Mesendoderm (in vitro differentiated cells): ENCODE results near the gene KDM7A.

ENCODE experiments used
- DNase-seq: peaks from one replicate; pipeline ENCODE4 v3.0.0; 2013
- H2AK5ac ChIP-seq: 2 replicates; pipeline ENCODE4 v1.6.1; 2013; ENCODE audit warnings: low read length, inconsistent platforms
- H2BK120ac ChIP-seq: 2 replicates; pipeline ENCODE4 v1.6.1; 2013; ENCODE audit warnings: low read depth, mild to moderate bottlenecking, low read length, moderate library complexity, mixed read lengths
- H2BK15ac ChIP-seq: replicated peaks from 2 replicates; pipeline ENCODE4 v1.6.1; 2013; ENCODE audit warnings: low read depth, mild to moderate bottlenecking, moderate library complexity
- H2BK5ac ChIP-seq: 2 replicates; pipeline ENCODE4 v1.6.1; 2013; ENCODE audit warnings: low read length, inconsistent platforms
- H3K18ac ChIP-seq: 2 replicates; pipeline ENCODE4 v1.6.1; 2013; ENCODE audit warnings: mild to moderate bottlenecking, low read length, mixed read lengths
- H3K23ac ChIP-seq: one replicate; pipeline ENCODE4 v1.6.1; 2013; ENCODE audit warnings: low read length
- H3K27ac ChIP-seq: 2 replicates; pipeline ENCODE4 v1.5.1; 2013; ENCODE audit warnings: low read depth, mild to moderate bottlenecking, inconsistent platforms, low read length, moderate library complexity
- H3K27me3 ChIP-seq: 2 replicates; pipeline ENCODE4 v1.6.1; 2013; ENCODE audit warnings: low read length, control low read depth, mild to moderate bottlenecking, inconsistent platforms; ENCODE audit not compliant: insufficient read depth, poor library complexity
- H3K36me3 ChIP-seq: 2 replicates; pipeline ENCODE4 v1.6.1; 2013; ENCODE audit warnings: low read length, inconsistent platforms; ENCODE audit not compliant: control insufficient read depth, insufficient read depth
- H3K4ac ChIP-seq: one replicate; pipeline ENCODE4 v1.6.1; 2013; ENCODE audit warnings: low read depth, mild to moderate bottlenecking, low read length, moderate library complexity
- H3K4me1 ChIP-seq: 2 replicates; pipeline ENCODE4 v1.6.1; 2013; ENCODE audit warnings: low read depth, low read length, inconsistent platforms; ENCODE audit not compliant: control insufficient read depth
- H3K4me2 ChIP-seq: 2 replicates; pipeline ENCODE4 v1.6.1; 2013; ENCODE audit warnings: low read length
- H3K4me3 ChIP-seq: 2 replicates; pipeline ENCODE4 v1.5.1; 2013; ENCODE audit warnings: mild to moderate bottlenecking, low read length
- H3K56ac ChIP-seq: one replicate; pipeline ENCODE4 v1.6.1; 2013; ENCODE audit warnings: low read length
- H3K79me1 ChIP-seq: 2 replicates; pipeline ENCODE4 v1.6.1; 2013; ENCODE audit warnings: low read length, inconsistent platforms
- H3K79me2 ChIP-seq: 2 replicates; pipeline ENCODE4 v1.6.1; 2013; ENCODE audit warnings: mild to moderate bottlenecking, low read length; ENCODE audit not compliant: control insufficient read depth, insufficient read depth
- H3K9ac ChIP-seq: 2 replicates; pipeline ENCODE4 v1.6.1; 2013; ENCODE audit warnings: low read length, inconsistent platforms
- H4K5ac ChIP-seq: one replicate; pipeline ENCODE4 v1.6.1; 2013; ENCODE audit warnings: low read length
- H4K8ac ChIP-seq: one replicate; pipeline ENCODE4 v1.6.1; 2013; ENCODE audit warnings: low read depth, mild to moderate bottlenecking, control low read depth, low read length, moderate library complexity
- WGBS: extraction: QIAGEN DNeasy Blood & Tissue Kit; methylation state at CpG from one replicate; pipeline ENCODE4 v1.1.7; 2013; ENCODE audit warnings: low lambda C conversion rate, missing lambda C conversion rate; ENCODE audit not compliant: insufficient coverage; ENCODE audit errors: extremely low coverage; 5-methylcytosine and 5-hydroxymethylcytosine counted together

The KDM7A gene

DNA sequence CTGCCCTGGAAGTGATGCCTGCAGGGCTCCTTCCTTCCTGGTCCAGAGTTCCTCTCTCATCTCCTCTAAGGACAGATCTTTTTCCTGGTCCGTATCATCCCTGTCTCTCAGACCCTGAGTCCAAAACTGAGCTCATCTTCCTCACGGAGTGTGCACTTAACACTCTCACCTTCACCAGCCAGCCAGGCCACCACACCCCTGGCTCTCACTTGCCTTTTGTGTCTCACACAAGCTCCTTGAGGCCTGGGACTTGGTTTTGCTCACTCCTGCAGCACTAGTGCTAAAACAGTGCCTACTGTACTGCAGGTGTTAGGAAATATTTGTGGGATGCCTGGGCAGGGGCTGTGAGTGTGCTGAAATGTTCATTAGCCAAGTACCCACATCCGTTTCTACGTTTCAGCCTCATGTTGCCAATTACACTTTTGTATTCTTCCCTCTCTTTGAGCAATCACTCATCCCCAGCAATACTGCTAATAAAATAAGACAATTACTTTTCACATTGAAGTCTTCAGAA lies 92.6 kb downstream of the KDM7A start:
- Histone ChIP-seq H3K79me2 (no peaks in the 10 kb centered on the region), H3K4ac (no peak overlapping the region), H2AK5ac (no peak overlapping the region), H3K27me3 (no peaks in the 10 kb centered on the region), H3K4me3 (no peak overlapping the region), H2BK5ac (no peak overlapping the region), H2BK15ac (no peak overlapping the region), H3K18ac (no peak overlapping the region), H3K4me1 (peaks cover 3% of the 10 kb centered on the region), H3K56ac (no peak overlapping the region), H3K79me1 (no peaks in the 10 kb centered on the region), H3K27ac (no peak overlapping the region), H3K4me2 (no peak overlapping the region), H3K23ac (no peak overlapping the region), H4K5ac (no peak overlapping the region), H3K36me3 (no peaks in the 10 kb centered on the region), H4K8ac (no peak overlapping the region), H3K9ac (no peak overlapping the region), H2BK120ac (no peak overlapping the region)
- no peak for DNase-seq
- WGBS: no CpG with 5 or more reads among the region's 4 CpGs

DNA sequence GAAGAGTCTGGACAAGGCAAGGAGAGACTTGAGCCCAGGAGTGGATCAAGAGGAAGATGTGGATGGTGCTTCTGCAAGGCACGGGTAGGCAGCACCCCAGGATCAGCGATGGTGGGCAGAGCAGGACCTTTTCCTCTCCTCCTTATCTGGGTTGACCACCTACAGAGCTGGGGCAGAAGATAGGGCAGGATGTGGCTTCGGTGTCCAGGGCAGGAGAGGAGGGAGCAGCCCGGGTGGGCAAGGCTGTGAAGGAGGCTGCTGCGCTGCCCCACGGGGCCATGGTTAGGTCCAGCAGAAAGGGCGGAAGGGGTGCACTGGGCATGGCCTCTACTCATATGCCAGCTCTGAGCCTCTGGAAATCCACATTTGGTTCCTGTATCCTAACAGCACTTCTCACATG lies 94.0 kb downstream of the KDM7A start:
- Histone ChIP-seq H3K79me2 (no peaks in the 10 kb centered on the region), H3K56ac (no peak overlapping the region), H3K27ac (no peak overlapping the region), H3K4me1 (peaks cover 3% of the 10 kb centered on the region), H3K4ac (no peak overlapping the region), H2AK5ac (no peak overlapping the region), H3K4me2 (no peak overlapping the region), H3K23ac (no peak overlapping the region), H2BK120ac (no peak overlapping the region), H4K8ac (no peak overlapping the region), H3K18ac (no peak overlapping the region), H3K79me1 (no peaks in the 10 kb centered on the region), H4K5ac (no peak overlapping the region), H3K4me3 (no peak overlapping the region), H2BK5ac (no peak overlapping the region), H3K9ac (no peak overlapping the region), H2BK15ac (no peak overlapping the region), H3K36me3 (no peaks in the 10 kb centered on the region), H3K27me3 (no peaks in the 10 kb centered on the region)
- no CpG with 5 or more reads among the region's 7 CpGs for WGBS
- DNase-seq: no peak

DNA sequence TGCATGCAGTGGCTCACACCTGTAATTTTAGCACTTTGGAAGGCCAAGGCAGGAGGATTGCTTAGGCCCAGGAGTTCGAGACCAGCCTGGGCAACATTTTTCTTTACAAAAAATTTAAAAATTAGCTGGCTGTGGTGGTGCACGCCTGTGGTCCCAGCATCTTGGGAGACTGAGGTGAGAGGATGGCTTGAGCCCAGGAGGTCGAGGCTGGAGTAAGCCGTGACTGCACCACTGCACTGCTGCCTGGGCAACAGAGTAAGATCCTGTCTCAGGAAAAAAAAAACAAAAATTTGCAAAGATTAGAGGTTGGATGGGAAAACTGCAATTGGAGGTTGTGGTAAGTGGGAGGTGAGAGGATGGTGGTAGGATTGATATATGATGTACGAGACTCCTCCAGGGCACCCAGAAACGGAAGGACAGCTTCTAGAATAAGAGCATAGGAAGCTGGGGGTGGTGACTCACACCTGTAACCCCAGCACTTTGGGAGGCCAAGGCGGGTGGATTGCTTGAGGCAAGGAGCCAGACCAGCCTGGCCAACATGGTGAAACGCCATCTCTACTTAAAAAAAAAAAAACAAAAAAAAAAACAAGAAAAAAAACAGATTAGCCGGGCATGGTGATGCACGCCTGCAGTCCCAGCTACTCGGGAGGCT lies 94.9 kb downstream of the KDM7A start:
- H3K23ac ChIP-seq: no peak overlapping the region
- H2BK15ac ChIP-seq: no peak overlapping the region
- H3K79me2 ChIP-seq: no peaks in the 10 kb centered on the region
- H3K79me1 ChIP-seq: no peaks in the 10 kb centered on the region
- no peak for DNase-seq
- H3K4me3 ChIP-seq: no peak overlapping the region
- H2AK5ac ChIP-seq: no peak overlapping the region
- H3K4ac ChIP-seq: no peak overlapping the region
- H3K27me3 ChIP-seq: no peaks in the 10 kb centered on the region
- no peak overlapping the region for H4K5ac ChIP-seq
- no CpG with 5 or more reads among the region's 11 CpGs for WGBS
- H3K18ac ChIP-seq: no peak overlapping the region
- H3K9ac ChIP-seq: no peak overlapping the region
- no peak overlapping the region for H2BK120ac ChIP-seq
- H2BK5ac ChIP-seq: no peak overlapping the region
- no peak overlapping the region for H4K8ac ChIP-seq
- no peak overlapping the region for H3K4me2 ChIP-seq
- peaks cover 1% of the 10 kb centered on the region for H3K4me1 ChIP-seq
- no peaks in the 10 kb centered on the region for H3K36me3 ChIP-seq
- no peak overlapping the region for H3K27ac ChIP-seq
- H3K56ac ChIP-seq: no peak overlapping the region

DNA sequence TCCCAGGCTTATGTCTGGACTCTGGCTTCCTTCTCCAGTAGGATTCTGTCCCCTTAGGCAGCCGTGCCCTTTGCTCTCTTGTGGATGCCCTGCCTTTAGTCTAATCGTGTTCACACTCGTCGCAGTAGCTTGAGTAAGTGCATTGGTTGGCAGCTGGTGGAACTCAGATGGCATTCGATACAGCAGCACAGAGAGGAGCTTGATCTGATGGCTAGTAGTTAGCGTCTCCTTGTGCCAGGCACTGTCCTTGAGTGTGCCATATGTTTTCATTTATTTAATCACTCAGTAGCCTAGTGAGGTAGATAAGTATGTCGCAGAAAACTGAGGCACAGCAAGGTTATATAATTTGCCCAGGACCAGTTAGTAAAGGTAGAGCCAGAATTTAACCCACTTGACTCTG lies 95.9 kb downstream of the KDM7A start:
- Histone ChIP-seq H2BK15ac (no peak overlapping the region), H3K4me1 (no peaks in the 10 kb centered on the region), H3K56ac (no peak overlapping the region), H3K4me2 (no peak overlapping the region), H3K18ac (no peak overlapping the region), H3K4ac (no peak overlapping the region), H3K9ac (no peak overlapping the region), H2BK5ac (no peak overlapping the region), H3K79me2 (no peaks in the 10 kb centered on the region), H4K8ac (no peak overlapping the region), H3K4me3 (no peak overlapping the region), H3K27me3 (no peaks in the 10 kb centered on the region), H2AK5ac (no peak overlapping the region), H2BK120ac (no peak overlapping the region), H3K23ac (no peak overlapping the region), H3K27ac (no peak overlapping the region), H3K79me1 (no peaks in the 10 kb centered on the region), H3K36me3 (no peaks in the 10 kb centered on the region), H4K5ac (no peak overlapping the region)
- no peak for DNase-seq
- no CpG with 5 or more reads among the region's 7 CpGs for WGBS

DNA sequence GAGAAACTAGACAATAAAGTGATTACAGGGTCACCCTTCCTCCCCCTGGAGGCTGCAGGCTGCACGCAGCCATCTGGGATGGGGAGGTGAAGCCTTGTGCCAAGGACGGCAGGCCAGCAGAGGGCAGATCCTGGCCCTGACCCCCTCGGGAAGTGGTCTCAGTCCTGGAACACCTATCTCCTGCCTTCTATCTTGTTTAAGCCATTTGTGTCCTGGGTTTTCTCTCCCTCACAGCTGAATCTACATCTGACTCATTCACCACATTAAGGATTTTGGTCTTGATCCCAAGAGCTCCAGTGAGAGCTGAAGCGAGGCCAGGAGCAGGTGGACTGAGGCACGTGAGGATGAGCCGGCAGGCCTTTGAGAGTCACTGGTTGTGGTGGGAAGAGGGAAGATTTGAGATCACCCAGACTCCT lies 97.7 kb downstream of the KDM7A start:
- Histone ChIP-seq H3K9ac (no peak overlapping the region), H3K4me1 (no peaks in the 10 kb centered on the region), H2AK5ac (no peak overlapping the region), H4K8ac (no peak overlapping the region), H3K4me3 (no peak overlapping the region), H2BK120ac (no peak overlapping the region), H2BK5ac (no peak overlapping the region), H2BK15ac (no peak overlapping the region), H3K56ac (no peak overlapping the region), H3K27me3 (no peaks in the 10 kb centered on the region), H4K5ac (no peak overlapping the region), H3K79me1 (no peaks in the 10 kb centered on the region), H3K23ac (no peak overlapping the region), H3K36me3 (no peaks in the 10 kb centered on the region), H3K27ac (no peak overlapping the region), H3K79me2 (no peaks in the 10 kb centered on the region), H3K18ac (no peak overlapping the region), H3K4ac (no peak overlapping the region), H3K4me2 (no peak overlapping the region)
- DNase-seq: peak; percentile 82
- no CpG with 5 or more reads among the region's 6 CpGs for WGBS

DNA sequence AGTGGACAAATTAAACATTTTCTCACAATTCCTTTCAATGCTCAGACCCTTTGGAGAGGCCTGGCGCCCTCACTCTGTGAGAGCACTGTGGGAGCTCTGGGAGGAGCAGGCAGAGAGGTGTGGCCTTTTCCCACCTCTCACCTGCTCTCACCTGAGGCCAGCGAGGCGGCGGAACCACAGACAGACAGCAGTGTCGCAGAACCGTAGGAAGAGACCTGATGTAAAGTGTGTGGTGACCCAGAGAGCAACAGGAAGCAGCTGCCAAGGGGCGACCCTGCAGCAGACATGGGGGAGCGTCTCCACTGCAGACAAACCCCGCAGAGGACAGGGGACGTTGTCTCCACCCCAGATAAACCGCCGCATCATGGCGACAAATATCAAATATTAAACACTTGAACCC lies 98.4 kb downstream of the KDM7A start:
- no CpG with 5 or more reads among the region's 13 CpGs for WGBS
- H2BK5ac ChIP-seq: no peak overlapping the region

More for the DNA sequence above, 98.4 kb downstream of the KDM7A start:
- Histone ChIP-seq H3K36me3 (no peaks in the 10 kb centered on the region), H3K27ac (no peak overlapping the region), H2AK5ac (no peak overlapping the region), H3K4ac (no peak overlapping the region), H3K4me1 (no peaks in the 10 kb centered on the region), H4K8ac (no peak overlapping the region), H2BK15ac (no peak overlapping the region), H3K18ac (no peak overlapping the region), H3K23ac (peak overlapping the region; percentile 80), H3K9ac (no peak overlapping the region), H3K4me2 (no peak overlapping the region), H3K27me3 (no peaks in the 10 kb centered on the region), H3K4me3 (no peak overlapping the region), H3K79me2 (no peaks in the 10 kb centered on the region), H3K79me1 (no peaks in the 10 kb centered on the region), H4K5ac (no peak overlapping the region), H2BK120ac (no peak overlapping the region), H3K56ac (peak overlapping the region; percentile 25)
- DNase-seq: no peak
